Inferior parietal cortex (tissue), 1 donor: ENCODE data around the gene CAMKV.

ENCODE experiments used
- DNase-seq: peaks from one replicate; pipeline ENCODE4 v3.0.0-alpha.2; 2016; ENCODE audit errors: extremely low spot score

Gene CAMKV

DNA sequence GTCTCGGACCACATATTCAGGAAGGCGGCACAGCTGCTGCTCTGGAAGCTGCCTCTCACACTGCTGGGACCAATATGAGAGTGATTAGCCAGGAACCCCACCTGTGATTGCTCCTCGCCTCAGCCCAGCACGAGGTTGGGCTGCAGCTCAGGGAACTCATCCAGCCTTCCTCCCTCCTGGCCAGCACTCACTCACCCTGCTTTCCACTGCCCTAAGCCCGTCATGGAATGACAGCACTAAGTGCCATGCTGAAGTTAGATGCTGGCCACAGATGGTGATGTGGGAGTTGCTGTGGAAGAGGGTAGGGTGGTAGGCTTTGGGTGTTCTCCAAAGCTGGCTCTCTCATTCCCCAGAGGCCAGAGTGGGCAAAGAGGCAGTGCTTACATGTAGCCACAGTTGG is 26.6 kb upstream of the CAMKV start:
- DNase-seq, result no peak

DNA sequence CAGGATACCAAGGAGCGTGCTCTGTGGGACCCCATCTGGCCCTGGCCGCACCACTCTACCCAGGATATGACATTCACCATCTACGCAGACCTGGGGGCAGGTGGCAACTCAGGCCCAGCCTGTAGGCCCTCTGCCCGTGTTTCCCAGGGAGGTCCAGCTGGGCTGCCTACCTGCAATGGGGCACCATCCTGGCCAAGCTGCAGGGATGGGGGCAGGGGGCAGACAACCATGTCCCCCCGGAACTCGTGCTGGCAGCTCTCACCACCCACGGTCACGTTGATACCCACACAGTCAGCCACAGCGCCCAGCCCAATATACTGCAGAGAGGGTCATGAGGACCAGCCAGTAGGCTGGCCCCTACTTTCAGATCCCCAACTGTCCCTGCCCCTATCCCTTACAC is 26.1 kb upstream of the CAMKV start:
- no peak for DNase-seq

DNA sequence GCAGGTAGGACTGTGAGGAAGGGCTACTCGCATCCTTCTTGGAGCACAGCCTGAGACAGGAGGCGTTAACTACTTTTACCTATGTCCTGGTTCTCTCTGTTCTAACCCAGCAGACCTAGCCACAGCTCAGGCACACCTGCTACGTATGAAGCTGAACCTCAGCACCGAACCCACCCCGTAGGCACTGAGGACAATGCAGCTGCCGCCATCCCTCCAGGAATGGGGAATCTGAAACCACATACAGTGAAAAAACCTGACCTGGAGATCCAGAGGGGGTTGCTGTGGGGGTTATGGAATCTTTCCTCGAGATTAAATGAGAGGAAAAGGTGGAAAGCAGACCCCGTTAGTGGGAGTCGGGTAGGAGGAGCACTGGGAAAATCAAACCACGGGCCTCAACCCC is 19.6 kb upstream of the CAMKV start:
- no peak for DNase-seq

DNA sequence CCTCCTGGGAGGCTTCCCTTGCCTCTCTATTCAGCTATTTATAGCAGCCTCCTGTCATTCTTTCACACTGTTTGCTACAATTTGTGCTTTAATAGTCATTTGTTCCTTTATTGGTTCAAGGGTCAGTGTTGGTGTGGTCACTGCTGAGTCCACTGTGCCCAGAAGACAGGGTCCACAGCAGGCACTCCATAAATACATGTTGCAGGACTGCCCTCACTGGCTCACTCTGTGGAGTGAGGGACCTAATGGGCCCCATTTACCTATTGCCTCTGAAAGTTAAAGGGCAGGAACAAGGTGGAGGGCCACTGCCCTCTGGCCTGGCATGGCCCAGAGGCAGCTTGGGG is 17.2 kb upstream of the CAMKV start:
- DNase-seq, result no peak

DNA sequence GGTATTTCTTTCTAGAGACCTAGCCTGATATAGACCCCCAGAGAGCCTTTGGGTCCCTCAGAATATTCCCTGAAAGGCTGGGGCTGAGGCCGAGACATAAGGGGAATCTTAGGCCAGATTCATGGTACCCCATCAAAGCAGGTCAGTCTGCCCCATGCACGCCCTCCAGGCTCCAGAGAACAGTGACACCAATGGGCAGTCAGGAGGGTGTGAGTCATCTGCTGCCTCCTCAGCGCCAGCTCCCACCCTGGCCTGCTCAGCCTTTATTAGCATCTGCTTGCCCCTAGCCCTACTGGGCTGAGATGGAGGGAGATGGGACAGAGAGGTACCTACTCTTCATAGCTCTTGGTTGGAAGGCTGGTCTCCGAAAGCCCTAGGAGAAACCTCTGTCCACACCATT is 14.3 kb upstream of the CAMKV start:
- no peak for DNase-seq

DNA sequence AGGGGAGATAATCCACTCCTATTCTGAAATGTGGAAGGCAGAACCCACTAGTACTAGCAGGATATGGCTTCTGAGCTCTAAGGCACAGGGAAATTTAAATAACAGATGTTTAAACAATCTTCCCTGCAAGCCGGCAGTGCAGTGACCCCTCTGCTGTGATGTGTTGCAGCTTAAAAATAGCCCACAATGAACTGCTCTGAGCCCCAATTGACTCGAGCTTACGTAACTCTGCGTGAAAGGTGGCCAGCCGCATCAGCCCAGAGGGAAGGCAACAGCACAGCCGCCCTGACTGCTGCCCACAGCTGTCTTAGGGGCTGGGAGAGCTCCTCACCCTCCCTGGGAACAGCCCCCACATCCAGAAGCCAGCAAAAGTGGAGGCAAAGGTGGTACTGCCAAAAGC is 12.5 kb upstream of the CAMKV start:
- DNase-seq, result no peak

DNA sequence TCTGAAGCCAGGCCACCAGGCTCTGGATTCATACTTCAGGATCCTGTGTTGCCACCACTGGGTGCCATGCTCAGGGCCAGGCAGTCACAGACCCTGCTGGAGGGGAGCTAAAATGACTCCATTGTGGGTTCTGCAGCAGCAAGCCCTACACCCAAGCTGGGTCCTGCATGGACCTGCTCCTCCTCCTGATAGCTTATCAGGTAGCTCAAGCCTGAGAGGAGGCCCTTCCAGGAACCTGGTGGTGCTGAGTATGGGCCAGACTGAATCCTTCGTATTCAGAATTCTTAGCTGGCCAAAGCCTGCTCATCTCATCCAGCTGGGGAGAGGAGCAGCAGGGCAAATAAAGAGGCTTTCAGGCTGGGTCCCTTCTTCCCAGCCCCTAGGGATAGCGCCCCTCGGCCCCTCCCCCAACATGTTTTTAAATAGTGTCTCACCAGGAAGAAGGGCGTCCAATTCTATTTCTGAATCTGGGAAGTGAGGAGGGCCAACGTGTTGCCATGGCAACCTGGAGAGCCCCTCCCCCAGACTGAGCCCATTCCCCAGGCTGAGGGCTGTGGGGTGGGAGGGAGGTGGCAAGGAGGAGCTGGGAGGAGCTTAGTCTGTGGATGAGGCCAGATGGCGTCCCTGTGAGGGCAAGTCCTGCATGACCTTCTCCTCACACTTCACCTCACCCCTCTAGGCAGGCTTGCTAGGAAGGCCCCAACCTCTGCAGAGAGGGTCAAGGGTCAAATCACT is 11.0 kb upstream of the CAMKV start:
- no peak for DNase-seq

DNA sequence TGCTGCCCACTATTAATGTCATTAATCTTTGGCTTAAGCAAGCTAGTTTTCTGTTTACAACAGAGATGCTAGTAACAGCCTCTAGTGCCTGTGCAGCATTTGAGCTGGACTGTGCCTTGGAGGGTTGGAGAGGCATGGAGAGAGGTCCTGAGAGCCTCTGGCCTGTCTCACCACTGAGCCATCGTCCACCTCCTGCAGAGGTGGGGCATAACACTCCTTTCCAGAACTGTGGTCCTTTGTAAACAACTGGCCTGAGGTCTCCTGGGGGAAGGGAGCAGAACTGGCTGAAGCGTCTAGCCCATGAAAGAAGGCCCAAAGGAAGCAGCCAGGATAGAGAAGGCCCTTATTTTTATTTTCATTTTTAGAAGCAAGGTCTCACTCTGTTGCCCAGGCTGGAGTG is 10.0 kb upstream of the CAMKV start:
- DNase-seq, result no peak

DNA sequence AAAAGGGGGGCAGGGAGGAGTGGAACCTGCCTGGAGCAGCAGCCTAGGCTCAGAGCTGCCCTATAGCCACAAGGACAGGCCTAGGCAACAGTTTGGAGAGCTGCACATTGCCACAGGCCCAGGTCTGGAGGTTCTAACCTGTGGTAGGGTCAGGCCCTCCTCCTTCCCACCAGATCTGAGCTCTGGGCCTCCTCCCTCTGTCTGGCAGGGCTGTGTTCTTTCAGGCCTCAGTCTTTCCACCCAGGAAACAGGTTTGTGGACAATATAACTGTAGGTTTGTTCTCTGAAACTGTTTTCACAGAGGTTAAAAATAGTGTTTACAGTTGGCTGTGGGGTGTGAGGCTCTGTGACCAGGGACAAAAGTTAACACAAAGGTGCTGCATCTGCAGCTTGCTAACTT is 9.0 kb upstream of the CAMKV start:
- no peak for DNase-seq

DNA sequence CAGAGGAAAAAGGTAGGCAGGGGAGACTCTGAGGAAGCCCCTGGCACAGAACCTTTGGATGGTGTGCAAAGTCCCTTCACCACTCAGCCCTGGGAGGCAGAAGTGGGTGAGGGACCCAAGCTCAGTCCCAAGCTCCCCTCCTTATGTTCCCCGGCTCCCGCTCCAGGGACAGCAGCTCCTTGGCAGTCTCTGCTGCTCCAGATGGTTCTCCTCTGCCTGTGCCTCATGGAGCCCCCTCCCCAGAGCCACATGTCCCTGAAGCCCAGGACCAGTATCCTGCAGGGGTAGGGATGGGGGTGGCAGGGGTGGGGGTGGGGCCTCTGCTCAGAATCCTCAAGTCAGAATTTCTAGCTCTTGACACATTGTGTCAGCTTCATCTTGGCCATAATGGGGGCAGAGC is 8.0 kb upstream of the CAMKV start:
- DNase-seq, result no peak

DNA sequence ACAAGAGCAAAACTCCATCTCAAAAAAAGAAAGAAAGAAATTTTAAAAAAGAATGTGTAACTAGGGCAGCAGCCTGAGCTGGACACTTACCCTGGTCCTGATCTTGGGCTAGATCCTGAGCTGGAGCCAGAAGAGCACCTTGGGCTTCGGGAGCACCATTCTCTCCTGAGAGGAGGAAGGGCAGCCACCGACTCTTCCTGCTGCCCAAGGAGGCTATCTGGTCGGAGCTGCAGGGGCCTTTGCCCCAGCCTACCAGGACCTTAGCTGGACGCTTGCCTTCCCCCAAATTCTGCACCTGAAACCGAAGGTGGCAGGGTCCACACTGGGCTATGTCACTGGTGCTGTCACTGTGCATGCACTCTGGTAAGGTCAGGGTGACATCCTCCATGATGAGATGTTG is 6.9 kb upstream of the CAMKV start:
- DNase-seq, result no peak

DNA sequence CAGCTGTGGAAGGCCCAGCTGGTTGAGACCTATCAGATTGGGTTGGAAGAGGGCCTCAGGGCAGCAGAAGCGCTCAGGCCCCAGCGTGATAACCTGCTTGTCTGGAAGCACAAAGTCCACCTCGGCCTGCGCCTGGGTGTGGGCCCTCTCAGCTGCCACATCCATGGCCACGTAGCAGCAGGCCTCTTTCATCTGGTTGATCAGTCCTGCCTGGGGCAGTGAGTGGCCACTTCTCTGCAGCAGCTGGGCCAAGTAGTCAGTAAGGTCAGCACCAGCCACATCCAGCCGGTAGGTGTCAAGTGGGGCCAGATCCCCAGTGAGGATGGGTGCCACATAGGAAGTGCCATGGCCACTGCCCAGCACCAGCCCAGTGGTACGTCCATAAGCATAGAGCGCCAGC is 3.9 kb upstream of the CAMKV start:
- DNase-seq, result no peak

DNA sequence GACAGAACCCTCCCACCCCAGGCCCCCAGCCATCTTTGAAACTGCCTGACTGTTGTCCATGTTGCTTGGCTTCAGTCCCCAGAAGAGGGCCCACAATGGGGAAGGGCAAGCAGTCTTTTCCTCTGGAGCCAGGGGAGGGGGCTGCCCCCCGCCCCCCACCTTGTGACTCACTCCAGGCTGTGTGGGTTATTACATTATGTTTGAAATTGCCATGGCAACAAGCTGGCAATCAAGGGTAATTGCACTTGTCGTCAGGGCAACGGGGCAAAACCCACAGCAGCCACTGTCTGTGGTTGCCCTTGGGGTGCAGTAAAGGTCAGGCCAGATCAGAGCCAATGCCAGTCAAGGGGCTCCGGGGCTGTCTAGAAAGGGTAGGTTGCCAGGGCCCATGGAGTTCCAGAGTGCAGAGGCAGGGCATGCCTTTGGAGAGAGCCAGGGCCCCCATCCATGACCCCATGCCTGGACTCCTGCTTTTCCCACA is 3.1 kb upstream of the CAMKV start:
- DNase-seq, result no peak

DNA sequence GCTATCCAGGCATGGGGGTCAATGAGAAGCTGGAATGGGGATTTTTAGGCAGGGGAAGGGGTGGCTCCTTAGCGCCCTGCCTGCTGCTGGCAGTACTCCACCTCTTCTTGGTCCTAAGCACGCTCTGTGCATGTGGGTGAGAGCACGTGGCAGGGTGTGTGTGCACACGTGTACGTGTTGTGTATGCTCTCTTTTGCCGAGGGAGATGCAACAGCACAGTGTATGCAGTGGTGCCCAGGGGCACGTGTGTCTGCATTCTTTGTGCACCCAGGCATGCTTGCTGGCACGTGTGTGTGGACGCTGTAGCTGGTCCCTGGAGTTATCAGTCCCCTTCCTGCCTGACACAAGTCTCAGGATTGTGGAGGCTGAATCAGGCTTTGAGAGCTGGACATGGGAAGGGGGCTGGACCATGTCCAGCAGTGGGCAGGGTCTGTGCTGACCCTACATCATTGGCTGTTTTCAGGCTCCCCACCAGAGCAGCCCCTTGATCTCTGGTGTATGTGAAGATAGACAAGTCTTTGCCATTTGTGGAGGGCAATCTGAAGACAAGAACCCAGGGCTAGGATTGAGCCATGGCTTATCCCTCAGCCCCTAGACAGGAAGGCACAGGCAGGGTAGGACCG is 1.9 kb upstream of the CAMKV start:
- DNase-seq, result no peak

DNA sequence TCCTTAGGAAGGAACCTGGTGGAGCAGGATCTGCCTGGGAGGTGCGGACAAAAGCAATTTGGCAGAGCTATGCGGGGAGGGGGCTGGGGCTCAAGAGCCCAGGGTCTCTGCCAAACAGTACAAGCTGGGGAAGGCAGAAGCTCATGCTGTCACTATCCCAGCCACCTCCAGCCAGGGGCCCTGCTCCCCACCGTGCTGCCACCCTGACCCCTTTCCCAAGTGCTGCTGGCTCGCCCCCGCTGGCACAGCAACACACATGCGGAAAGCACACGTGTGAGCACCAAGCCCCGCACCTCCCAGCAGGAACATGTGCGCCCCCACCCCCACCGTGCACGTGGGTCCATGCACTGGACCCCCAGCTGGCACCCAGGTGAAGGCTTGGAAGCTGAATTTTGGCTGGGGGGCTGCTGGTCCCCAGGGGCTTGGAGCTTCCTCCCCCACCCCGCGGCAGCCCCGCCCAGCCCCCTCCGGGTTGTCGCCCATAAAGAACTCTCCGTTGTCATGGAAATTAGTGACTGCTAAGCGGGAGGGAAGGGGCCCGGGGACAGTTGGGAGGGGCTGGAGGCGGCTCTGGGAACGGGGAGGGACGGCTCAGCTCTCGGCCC is 742 bp downstream of the CAMKV start:
- no peak for DNase-seq

DNA sequence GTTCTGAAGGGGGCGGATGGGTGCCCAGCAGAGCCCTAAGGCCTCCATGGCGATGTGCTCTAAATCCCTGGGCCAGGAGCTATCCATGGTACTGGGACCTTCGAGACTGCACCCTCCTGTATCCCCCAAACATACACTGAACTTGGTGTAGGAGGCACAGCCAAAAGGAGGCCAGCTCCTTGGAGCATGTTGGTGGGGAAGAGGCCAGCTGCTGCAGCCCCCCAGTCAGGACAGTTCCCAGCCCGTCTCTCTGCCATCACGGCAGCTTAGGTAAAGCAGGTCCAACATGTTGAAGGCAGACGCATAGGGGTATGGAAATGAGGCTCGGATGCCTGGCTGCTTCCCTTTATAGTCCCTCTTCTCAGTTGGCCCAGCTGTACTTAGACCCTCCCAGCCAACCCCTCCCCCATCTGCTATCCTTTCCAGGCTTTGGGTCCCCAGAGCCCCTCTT is 1.8 kb downstream of the CAMKV start:
- DNase-seq, result no peak

DNA sequence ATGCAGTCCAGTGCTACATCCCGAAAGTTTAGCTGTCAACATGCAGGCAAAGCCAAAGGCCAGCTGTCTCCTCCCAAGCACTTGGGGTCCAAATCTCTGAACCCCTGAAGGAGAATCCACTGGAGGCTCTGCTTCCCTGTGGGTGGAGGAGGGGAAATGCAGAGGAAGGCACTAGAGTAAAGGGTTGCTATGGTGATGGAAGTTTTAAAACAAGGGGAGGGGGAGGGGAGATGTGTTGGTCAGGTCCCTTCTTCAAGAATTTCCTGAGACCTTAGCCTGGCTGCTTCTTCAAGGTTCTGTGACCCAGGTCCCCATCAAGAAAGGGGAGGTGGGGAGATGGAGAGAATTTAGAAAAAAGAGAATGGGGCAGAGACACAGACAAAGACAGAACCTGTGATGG is 2.3 kb downstream of the CAMKV start:
- no peak for DNase-seq

DNA sequence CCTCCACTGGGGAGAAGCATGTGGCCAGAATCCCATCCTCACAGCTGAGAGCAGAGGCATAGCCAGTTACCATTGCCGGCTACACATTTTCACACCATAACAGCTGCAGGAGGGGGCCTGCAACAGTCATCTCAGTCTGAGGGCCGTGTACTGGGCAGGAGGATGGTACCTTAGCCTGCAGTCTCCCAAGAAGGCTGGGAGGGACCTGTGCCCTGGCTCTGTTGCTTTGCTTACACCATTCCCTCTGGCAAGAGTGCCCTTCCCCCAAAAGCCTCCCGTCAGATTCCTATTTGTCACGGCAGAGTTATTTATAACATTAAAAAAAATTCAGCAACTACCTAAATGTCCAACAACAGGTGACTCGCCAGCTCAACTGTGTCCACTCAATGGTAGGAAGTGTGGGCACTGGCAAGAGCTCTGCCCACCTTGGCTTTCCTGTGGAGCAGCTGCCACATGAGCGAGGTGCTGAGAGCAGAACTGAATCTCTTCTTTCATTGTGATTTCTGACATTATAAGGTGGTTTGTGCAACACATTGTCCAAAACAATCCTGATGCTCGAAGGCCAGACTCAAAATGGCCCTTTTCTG is 4.4 kb downstream of the CAMKV start:
- DNase-seq, result no peak

DNA sequence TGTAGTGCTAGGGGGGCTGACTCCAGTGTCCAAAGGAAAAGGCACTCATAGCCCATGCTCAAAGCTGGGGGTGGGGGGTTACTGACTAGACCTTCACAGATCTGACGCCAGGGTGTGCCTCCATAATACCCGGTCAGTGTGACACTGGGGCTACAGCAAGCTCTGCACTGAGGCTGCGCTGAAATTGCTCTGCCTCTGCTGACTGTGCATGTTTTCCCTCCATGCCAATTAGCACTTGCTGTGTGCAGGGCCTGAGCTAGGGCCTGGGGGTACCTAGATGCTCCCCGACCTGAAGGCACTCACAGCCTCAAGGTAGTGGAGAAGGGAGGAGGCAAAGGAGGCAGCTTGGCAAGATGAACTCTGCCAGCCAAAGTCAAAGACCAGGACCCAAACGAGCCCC is 5.2 kb downstream of the CAMKV start:
- DNase-seq, result no peak

DNA sequence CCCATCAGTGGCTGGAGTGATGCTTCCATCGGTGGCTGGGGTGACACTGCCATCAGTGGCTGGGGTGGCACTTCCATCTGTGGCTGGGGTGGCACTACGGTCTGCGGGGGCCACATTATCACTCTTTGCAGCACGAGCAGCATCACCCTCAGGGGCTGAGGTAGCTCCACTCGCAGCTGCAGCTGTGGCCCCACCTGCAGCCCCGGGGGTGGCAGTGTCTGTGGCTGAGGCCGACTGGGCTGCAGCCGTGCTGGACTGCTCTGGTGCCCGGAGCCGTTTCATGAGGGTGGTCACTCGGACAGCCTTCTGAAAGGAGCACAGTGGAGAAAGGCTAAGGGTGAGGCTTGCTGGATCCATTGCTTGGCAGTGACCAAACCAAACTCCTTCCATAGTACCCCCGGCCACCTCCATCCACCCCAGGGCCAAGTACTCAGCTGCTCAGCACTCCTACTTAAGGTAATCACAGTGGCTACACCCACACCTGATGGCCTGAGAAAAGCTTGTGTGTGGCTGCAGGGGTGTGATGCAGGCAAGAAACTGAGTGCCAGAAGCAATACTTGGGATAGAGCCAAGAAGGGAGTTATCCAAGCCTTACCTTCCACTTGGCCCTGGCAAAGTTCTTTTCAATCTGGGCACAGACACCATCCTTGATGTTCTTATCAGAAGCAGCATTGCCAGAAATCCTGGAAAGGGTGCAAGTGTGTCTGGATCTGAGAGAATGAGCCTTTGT is 10.0 kb downstream of the CAMKV start:
- no peak for DNase-seq

DNA sequence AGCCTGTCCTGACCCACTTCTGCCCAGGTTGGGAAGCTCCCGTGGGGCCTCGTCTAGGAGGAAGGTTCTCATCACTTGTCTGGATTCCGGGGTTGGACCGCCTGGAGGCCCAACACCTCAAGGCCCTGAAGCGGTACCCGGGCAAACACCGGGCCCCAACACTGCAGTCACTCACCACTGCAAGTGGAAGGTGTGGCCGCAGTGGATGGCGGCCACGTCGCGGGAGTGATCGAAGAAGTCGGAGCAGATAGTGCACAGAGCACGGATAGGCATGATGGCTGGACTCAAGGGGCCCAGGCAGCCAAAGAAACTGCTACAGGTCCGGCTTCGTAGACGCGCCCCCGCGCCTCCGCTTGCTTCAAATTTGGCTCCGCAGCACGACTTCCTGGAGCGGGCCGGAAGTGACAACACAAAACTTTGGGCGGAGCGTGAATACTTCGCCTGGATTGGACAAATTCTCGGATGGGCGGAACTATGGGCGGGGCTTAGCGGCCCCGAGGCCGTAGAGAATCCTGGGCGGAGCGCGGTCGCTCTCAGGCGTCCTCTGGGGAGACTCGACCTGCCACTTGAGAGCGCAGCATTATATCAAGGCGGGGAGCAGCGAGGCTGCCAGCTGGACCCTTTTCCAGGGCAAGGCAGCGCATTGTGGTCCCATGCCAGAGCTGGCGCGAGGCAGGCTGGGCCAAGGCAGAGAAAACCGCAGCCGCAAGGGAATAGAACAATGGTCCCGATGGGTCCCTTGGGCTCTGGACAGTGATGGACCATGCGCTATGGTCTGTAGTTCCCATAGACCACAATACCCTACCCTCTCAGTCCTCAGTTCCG is 13.3 kb downstream of the CAMKV start, which contains the start of gene TRAIP:
Gene TRAIP (minus strand): TSS at position 384 of the 825 bp plus-strand sequence. CDS start 111 bp downstream, at position 273.
- peak; percentile 97 for DNase-seq
